Thyroid gland (tissue), 4 donors: Measurements from ENCODE around the gene PNPLA3. TPM values are rescaled to one million over a fixed set of nuclear protein-coding genes. Genes with fewer than 3 reads are reported as not detected.

ENCODE experiments used
- DNase-seq, 2 donors: peaks; one replicate each; pipeline ENCODE4 v3.0.0-alpha.2; 2019
- H3K27ac ChIP-seq, 3 donors: fragments of 200-600 bp; sonication (generic); 1 replicate in 2 of 3; 2 replicates in 1 of 3; pipeline ENCODE4 v1.5.1; 2016 to 2019; ENCODE audit warnings: mild to moderate bottlenecking in 1 of 3, moderate library complexity in 1 of 3
- H3K27me3 ChIP-seq: fragments of 200-600 bp; sonication (generic); one replicate; pipeline ENCODE4 v1.5.1; 2019
- H3K36me3 ChIP-seq, 2 donors: fragments of 200-600 bp; sonication (generic); one replicate each; pipeline ENCODE4 v1.5.1; 2016 to 2019
- H3K4me1 ChIP-seq, 2 donors: fragments of 200-600 bp; sonication (generic); one replicate each; pipeline ENCODE4 v1.5.1; 2017 to 2019
- H3K4me3 ChIP-seq, 3 donors: fragments of 200-600 bp; sonication (generic); replicated peaks in 1 of 3; 1 replicate in 2 of 3; 2 replicates in 1 of 3; pipeline ENCODE4 v1.5.1; 2016; ENCODE audit warnings: mild to moderate bottlenecking in 1 of 3
- H3K9me3 ChIP-seq: fragments of 200-600 bp; sonication (generic); one replicate; pipeline ENCODE4 v1.5.1; 2017
- POLR2A ChIP-seq, 2 donors: fragments of 450-650 bp; IDR thresholded peaks; one replicate each; pipeline ENCODE4 v1.6.1; 2017; ENCODE audit warnings: antibody characterized with exemption in 2 of 2, mild to moderate bottlenecking in 2 of 2, moderate library complexity in 1 of 2
- WGBS, 2 donors: methylation state at CpG; one replicate each; pipeline ENCODE4 v1.1.5; 2017; 5-methylcytosine and 5-hydroxymethylcytosine counted together
- intact Hi-C: fragments of 100-400 bp; cut with DNase I; formaldehyde crosslinking; loops from one replicate; pipeline ENCODE4 v1.15.1; 2023
- total RNA-seq, 4 donors: library from RNA; depleted of rRNA; stranded (reverse); fragments of >200 nt; gene quantifications; one replicate each; pipeline ENCODE4 v1.2.3, GENCODE V29; 2016
- TF ChIP-seq, protein P1 (sequence below), 6 experiments: fragments of 200-600 bp in 3 of 6; fragments of 450-650 bp in 3 of 6; sonication (generic) in 3 of 6; IDR thresholded peaks; one replicate each; pipeline ENCODE4 v1.5.1; 2016 to 2019; ENCODE audit warnings: antibody characterized with exemption in 6 of 6, mild to moderate bottlenecking in 2 of 6, inconsistent platforms in 1 of 6, moderate library complexity in 1 of 6

PNPLA3 gene
- total RNA-seq, 4 donors from 2014 or later: 0.11 to 0.13 TPM; not detected in 2

- Histone ChIP-seq H3K27ac (no peak overlapping the region), H3K9me3 (no peaks in the 10 kb centered on the region), H3K4me1 (no peaks in the 10 kb centered on the region), H3K36me3 (no peaks in the 10 kb centered on the region), H3K4me3 (no peak overlapping the region), H3K27me3 (peaks cover 12% of the 10 kb centered on the region)
- DNase-seq: no peak
- 9 to 12% methylated on average over 15 to 16 of the region's 24 CpGs for WGBS, 2 donors
- no peak for TF ChIP-seq POLR2A (IDR thresholded peaks at IDR 0.05)
- TF ChIP-seq, protein P1, sequence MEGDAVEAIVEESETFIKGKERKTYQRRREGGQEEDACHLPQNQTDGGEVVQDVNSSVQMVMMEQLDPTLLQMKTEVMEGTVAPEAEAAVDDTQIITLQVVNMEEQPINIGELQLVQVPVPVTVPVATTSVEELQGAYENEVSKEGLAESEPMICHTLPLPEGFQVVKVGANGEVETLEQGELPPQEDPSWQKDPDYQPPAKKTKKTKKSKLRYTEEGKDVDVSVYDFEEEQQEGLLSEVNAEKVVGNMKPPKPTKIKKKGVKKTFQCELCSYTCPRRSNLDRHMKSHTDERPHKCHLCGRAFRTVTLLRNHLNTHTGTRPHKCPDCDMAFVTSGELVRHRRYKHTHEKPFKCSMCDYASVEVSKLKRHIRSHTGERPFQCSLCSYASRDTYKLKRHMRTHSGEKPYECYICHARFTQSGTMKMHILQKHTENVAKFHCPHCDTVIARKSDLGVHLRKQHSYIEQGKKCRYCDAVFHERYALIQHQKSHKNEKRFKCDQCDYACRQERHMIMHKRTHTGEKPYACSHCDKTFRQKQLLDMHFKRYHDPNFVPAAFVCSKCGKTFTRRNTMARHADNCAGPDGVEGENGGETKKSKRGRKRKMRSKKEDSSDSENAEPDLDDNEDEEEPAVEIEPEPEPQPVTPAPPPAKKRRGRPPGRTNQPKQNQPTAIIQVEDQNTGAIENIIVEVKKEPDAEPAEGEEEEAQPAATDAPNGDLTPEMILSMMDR (IDR thresholded peaks at IDR 0.05): no peak
- intact Hi-C loops: no loop called here
Observed at GRCh38 chr22:43890901-43891331, 32.7 kb upstream of the PNPLA3 start.

DNA sequence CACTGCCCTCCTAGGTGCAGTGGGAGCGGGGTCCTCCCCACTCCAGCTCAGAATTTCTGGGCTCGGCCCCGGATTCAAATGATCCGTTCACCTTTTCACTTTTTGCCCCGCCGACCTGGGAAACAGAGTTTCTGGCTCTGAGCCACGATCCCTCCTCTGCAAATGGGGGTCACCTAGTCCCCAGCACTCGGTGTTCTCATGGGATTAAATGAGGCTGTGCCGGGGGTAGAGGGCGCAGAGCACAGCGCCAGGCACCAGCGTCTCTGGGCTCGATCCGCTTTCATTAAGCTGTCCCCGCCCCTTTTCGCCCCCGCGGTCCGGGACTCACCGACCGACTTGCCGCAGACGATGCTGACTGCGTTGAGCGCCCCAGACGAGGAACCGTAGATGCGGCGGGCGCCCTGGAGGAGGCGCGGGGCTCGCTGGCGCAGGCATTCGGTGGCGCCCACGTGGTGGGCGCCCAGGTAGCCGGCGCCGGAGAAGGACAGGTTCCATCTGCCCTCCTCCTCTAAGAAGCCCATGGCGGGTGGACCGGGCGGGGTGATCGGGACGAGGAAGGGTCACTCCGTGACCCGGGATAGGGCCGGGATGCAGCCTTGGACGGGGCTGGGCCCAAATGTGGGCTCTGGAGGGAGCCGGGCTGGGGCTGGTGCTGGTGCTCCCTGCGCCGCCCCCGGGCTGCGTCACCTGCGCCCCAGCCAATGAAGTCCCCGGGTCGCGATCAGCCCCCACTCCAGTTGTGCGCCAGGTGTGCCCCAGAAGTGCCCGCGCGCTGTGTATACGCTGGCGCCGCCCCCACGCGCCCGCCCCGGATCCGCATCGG is 32.0 kb upstream of the PNPLA3 start, which contains the start of gene PNPLA5:
TSS of gene PNPLA5 (minus strand) at position 654 of the 823 bp plus-strand sequence. CDS start at position 521, 133 bp downstream.
- TF ChIP-seq, protein P1 (IDR thresholded peaks at IDR 0.05): no peak
- no peak for TF ChIP-seq POLR2A (IDR thresholded peaks at IDR 0.05)
- Histone ChIP-seq H3K27me3 (peaks cover 12% of the 10 kb centered on the region), H3K36me3 (no peaks in the 10 kb centered on the region), H3K4me1 (no peaks in the 10 kb centered on the region), H3K27ac (no peak within 1 kb of the TSS), H3K4me3 (no peak within 1 kb of the TSS), H3K9me3 (no peaks in the 10 kb centered on the region)
- 2 to 6% methylated on average over 10 to 15 of the region's 72 CpGs for WGBS, 2 donors
- no peak for DNase-seq
- intact Hi-C loops: no loop called here

DNA sequence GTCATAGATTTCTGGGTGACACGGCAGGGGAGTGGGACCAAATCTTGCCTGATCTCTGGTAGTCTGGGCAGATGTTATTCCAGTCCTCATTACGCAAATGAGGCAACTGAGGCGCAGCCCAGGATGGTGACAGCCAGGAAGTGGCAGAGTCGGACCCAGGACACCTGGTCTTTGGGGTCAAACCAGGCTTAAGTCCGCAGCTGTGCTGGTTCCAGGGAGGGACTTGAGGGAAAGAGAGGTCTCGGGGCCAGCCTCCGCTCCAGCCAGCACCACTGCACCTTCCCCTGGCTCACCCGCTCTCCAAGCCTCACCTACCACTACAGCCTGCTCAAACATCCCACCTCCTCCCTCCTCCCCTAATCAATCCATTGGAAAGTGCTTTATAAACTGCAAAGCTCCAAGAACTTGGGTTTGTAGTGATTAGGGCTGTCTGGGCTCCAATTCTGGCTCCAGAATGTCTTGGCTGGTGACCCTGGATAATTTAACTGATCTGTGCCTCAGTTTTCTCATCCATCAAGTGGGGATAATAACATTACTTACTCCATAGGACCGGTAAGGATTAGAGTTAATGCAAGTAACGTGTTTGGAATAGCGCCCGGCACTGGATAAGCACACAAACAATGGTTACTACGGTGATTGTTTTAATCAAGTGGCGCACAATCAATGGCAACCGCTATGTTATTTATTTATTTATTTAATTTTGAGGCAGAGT is 31.3 kb upstream of the PNPLA3 start:
- WGBS, 2 donors: 57 to 63% methylated on average over 13 to 14 of the region's 15 CpGs
- H3K36me3 ChIP-seq: no peaks in the 10 kb centered on the region
- H3K4me1 ChIP-seq: no peaks in the 10 kb centered on the region
- no peak for TF ChIP-seq POLR2A (IDR thresholded peaks at IDR 0.05)
- TF ChIP-seq, protein P1 (IDR thresholded peaks at IDR 0.05): no peak
- H3K4me3 ChIP-seq: no peak overlapping the region
- H3K27ac ChIP-seq: no peak overlapping the region
- intact Hi-C loops: no loop called here
- no peaks in the 10 kb centered on the region for H3K9me3 ChIP-seq
- no peak for DNase-seq
- peaks cover 12% of the 10 kb centered on the region for H3K27me3 ChIP-seq

- Histone ChIP-seq H3K4me1 (no peaks in the 10 kb centered on the region), H3K36me3 (no peaks in the 10 kb centered on the region), H3K27ac (no peak overlapping the region), H3K4me3 (no peak overlapping the region), H3K27me3 (peaks cover 12% of the 10 kb centered on the region), H3K9me3 (no peaks in the 10 kb centered on the region)
- DNase-seq: no peak
- WGBS, 2 donors: 76 to 84% methylated on average over 2 to 4 of the region's 5 CpGs
- intact Hi-C loops: no loop called here
- TF ChIP-seq POLR2A (IDR thresholded peaks at IDR 0.05): no peak
- TF ChIP-seq, protein P1 (IDR thresholded peaks at IDR 0.05): no peak
Observed at GRCh38 chr22:43893266-43893665, 30.3 kb upstream of the PNPLA3 start.

DNA sequence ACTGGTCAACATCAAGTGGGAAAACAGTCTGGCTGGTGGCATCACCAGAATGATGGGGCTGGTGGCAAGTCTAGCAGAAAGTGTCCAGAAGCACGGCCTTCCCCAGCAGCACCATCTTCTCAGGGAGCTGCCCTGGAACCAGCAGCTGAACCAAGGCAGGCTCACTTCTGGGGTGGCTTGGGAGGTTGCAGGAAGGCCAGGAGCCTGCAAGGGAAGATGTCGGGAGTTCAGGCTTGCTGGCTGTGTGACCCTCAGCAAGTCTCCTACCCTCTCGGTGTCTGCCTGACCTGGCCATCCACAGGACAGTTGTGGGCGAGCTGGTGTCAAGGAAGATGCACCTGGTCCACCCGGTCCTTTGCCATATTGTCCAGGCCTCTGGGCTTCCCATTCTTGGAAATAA is 29.5 kb upstream of the PNPLA3 start:
- no peaks in the 10 kb centered on the region for H3K4me1 ChIP-seq
- WGBS, 2 donors: 70 to 86% methylated on average over 4 to 5 of the region's 5 CpGs
- no peak for DNase-seq
- no peak for TF ChIP-seq POLR2A (IDR thresholded peaks at IDR 0.05)
- TF ChIP-seq, protein P1 (IDR thresholded peaks at IDR 0.05): no peak
- no peaks in the 10 kb centered on the region for H3K36me3 ChIP-seq
- H3K4me3 ChIP-seq: no peak overlapping the region
- peaks cover 12% of the 10 kb centered on the region for H3K27me3 ChIP-seq
- no peak overlapping the region for H3K27ac ChIP-seq
- H3K9me3 ChIP-seq: no peaks in the 10 kb centered on the region
- intact Hi-C loops: no loop called here
